H4 (cell line): ENCODE measurements around the gene TBC1D19. TPM values are rescaled to one million over a fixed set of nuclear protein-coding genes. Genes with fewer than 3 reads are reported as not detected.
A peak's percentile ranks its signal among the peaks of the same experiment; 100 is the strongest.
"Not testable (repeated sequence)": the region's sequence is repeated elsewhere in the genome, so short reads cannot be mapped to it uniquely, and the experiment has no call there.

Experiments used
- DNase-seq: peaks from one replicate; pipeline ENCODE4 v3.0.0-alpha.2; 2015; ENCODE audit warnings: low spot score
- total RNA-seq: library from RNA; depleted of rRNA; stranded (reverse); fragments of >200 nt; shearing (Covaris generic); gene quantifications from 2 replicates; pipeline ENCODE4 v1.2.3, GENCODE V29; 2014; rRNA removed

TBC1D19 gene, protein sequence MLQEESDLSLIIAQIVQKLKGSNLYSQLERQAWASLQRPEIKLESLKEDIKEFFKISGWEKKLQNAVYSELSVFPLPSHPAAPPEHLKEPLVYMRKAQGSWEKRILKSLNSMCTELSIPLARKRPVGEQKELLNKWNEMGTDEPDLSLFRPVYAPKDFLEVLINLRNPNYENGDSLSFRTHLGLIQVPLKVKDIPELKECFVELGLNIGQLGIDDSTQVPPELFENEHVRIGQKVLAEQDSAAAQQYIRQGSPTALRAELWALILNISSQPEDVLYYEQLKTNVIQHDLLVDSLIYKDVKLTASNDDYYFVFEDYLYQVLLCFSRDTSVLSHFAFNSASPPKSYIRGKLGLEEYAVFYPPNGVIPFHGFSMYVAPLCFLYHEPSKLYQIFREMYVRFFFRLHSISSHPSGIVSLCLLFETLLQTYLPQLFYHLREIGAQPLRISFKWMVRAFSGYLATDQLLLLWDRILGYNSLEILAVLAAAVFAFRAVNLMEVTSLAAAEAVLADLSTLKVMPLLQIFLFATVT
- total RNA-seq, result 15.4 and 16.6 TPM in 2 replicates

DNA sequence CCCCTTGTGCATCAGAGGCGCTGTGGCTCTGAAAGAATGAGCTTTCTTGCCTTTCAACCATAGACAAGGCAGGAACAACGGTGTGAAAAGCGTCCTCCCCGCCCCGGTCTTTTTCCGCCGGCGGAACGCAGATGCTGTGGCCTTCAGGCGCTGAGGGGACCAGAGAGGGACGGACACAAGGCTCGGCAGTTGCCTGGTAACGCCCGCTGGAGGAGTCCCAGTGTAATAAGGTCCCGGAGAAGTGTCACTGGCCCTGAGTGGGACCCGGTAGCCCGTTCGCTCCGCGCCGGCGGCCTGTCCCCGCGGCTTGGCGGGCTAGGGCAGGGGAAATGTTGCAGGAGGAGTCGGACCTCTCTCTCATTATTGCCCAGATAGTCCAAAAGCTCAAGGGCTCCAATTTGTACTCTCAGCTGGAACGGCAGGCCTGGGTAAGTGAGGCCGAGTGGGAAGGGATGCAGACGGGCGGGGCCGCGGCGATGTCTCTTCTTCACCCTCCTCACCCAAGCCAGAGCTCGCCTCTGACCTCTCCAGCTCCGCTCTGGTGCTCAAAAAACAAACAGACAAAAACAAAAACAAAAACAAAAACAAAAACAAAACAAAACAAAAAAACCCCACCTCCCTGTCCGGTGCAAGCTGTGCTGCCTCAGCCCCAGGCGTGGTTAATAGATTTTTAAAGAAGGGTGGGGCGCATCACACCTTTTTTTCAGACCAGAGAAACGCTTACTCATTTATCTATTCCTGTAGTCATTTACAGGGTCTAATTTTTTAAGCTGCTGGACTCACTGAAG, at the start of gene TBC1D19:
TBC1D19 (plus strand) TSS at position 220 of the 788 bp plus-strand sequence; CDS start at position 330, 110 bp downstream.
- DNase-seq, result peak; percentile 89

- no peak for DNase-seq
Observed at GRCh38 chr4:26542991-26543390, 40.9 kb upstream of the TBC1D19 start.

- no peak for DNase-seq
Observed at GRCh38 chr4:26544421-26544820, 39.5 kb upstream of the TBC1D19 start.

GRCh38 chr4:26548379-26548778, 35.5 kb upstream of the TBC1D19 start:
- DNase-seq, result not testable (repeated sequence)

- DNase-seq, result peak; percentile 86
Observed at GRCh38 chr4:26557164-26557563, 26.7 kb upstream of the TBC1D19 start.

DNA sequence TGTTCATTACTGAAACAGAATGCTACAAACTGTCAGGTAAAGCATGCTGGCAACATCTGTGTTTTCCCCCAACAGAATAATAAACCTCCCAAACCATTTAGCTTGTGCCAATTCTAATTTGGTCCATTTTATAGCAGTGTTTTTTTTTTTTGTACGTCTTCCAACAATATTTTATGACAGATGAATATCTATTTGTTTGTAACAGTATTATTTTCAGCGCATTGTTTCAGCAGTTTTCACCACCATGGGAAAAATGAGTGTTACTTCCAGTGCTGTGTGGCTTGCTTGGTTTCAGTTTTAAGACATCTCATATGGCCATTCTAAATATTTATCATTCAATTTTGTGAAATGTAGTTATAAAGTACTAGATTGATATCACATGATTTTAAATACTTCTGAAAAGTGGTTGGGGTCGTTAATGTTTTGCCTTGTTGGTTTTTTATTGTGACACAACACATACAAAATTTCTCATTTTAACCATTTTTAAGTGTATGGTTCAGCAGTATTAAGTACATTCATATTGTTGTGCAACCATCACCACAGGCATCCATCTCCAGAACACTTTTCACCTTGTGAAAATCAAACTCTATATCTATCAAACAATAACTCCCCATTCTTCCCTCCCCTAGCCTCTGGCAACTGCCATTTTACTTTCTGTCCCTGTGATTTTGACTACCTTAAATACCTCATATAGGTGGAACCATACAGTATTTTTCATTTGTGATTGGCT, 25.6 kb upstream of the TBC1D19 start:
- no peak for DNase-seq

GRCh38 chr4:26566133-26566532, 17.8 kb upstream of the TBC1D19 start:
- no peak for DNase-seq

DNA sequence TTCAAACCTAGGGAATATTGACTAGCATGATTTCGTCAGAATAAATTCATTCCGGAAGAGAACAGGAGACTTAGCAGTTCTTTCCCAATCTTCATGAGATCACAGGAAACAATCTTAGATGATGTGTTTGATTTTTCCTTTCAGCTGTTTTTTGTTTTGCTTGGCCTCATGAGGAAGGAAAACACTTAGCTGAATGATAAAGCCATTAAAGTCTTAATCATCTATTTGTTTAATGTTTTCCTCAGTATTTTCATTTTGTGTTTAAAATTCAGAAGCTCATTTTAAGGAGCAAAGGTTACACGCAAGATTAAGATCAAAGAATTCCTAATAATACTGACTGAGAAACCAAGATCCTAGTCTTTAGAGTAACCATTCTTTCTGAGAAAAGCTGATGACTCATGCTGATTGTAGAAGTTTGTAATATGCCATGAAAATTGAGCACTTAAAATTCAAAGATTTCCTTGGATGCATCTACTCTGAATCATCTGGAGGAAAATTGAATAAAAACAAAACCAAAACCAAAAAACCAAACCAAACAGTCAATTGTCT, 15.4 kb upstream of the TBC1D19 start:
- DNase-seq, result peak; percentile 94

DNA sequence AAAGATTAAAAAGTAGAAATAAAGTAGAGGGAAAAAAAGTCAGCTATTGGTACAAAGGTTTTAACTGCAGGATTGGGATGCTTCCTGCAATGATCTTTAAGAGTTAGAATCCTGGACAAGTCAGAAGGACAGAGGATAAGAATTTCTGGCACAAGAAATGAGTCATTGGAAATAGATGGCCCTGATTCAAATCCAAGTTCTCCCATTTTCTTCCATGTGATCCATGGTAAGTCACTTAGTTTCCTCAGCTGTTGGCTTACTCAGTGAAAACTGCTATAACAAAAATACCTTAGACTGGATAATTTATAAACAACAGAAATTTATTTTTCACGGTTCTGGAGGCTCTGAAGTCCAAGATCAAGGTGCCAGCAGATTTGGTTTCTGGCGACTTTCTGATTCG, 13.3 kb upstream of the TBC1D19 start:
- no peak for DNase-seq

DNA sequence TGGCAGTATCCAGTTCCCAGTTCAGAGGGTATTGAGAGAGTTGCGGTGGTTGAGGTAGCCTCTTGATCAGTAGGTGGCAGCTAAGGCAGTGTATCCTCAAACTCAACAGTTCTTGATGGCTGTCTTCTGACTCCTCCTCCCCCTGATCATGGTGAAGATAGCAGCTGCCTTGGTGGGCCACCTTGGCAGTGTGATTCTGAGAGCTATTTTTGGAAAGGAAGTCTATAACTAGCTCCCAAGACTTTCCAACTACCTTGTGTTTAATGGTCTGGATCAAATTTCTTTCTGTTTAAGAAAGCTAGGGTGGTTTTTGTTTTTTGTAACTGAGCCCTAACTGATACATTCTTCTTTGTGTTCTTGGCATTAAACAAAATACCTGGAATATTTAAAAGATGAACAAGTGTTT, 10.5 kb upstream of the TBC1D19 start:
- DNase-seq, result no peak

GRCh38 chr4:26574563-26574962, 9.3 kb upstream of the TBC1D19 start:
- no peak for DNase-seq

- peak; percentile 30 for DNase-seq
Observed at GRCh38 chr4:26576231-26576739, 7.6 kb upstream of the TBC1D19 start.

GRCh38 chr4:26577066-26577465, 6.8 kb upstream of the TBC1D19 start:
- DNase-seq, result no peak

DNA sequence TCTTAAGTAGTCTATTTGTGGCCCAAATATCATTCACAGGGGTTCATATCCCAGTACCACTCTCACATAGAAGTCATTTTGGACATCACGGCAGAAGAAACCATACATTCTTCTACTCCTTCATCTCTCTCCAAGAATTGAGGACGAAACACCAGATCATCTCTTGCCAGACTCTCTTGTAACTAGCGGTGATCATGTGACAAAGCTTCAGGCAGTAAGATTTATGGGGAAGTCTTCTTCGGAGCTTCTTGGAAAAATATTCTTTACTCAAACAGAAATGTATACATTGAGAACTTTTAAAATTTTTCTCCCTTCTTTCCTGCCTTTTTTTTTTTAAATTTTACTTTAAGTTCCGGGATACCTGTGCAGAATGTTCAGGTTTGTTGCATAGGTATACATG, 4.7 kb upstream of the TBC1D19 start:
- no peak for DNase-seq

- not testable (repeated sequence) for DNase-seq
Observed at GRCh38 chr4:26581341-26581740, 2.5 kb upstream of the TBC1D19 start.

GRCh38 chr4:26583538-26583864, 383 bp upstream of the TBC1D19 start:
- no peak for DNase-seq

DNA sequence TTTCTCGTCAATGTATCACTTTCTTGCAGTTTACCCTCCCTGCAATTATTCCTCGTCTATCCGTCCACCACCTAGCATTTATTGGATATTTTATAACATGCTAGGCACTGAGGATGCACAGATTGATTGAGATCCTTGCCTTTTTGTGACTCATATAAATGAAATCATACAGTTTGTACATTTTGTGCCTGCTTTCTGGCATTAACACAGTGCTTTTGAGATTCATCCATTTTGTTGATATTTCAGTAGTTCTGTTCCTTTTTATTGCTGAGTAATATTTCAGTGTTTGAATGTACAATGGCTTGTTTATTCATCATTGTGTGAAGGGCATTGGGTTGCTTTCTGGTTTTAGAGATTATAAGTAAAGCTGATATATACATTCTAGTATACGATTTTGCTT, 841 bp downstream of the TBC1D19 start:
- no peak for DNase-seq

- no peak for DNase-seq
Observed at GRCh38 chr4:26589705-26590104, 5.8 kb downstream of the TBC1D19 start.

DNA sequence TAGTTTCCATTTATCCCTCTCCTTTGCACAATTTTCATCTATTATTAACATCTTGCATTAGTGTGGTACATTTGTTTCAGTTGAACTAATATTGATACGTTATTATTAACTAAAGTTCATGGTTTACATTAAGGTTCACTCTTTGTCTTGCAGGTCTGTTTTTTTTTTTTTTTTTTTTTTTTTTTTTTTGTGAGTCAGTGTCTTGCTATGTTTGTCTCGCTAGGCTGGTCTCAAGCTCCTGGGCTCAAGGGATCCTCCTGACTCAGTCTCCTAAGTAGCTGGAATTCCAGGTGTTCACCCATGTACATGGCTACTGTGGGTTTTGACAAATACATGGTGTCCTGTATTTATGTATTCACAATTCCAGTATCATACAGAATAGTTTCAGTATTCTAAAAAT, 6.8 kb downstream of the TBC1D19 start:
- no peak for DNase-seq

GRCh38 chr4:26593557-26593956, 9.7 kb downstream of the TBC1D19 start:
- DNase-seq, result not testable (repeated sequence)

- DNase-seq, result no peak
Observed at GRCh38 chr4:26594371-26594770, 10.5 kb downstream of the TBC1D19 start.

DNA sequence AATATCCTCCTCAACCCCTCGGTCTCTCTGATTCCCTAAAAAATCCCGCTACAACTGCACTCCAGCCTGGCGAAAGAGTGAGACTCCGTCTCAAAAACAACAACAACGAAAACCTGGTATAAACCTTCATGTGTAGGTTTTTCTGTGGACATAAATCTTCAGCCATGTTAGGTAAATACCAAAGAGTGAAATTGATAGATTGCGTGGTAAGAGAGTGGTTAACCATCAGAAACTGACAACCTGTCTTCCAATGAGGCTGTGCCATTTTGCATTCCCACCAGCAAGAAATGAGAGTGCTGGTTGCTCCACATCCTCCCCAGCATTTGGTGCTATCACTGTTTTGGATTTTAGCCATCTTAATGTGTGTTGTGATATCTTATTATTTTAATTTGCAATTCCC, 10.9 kb downstream of the TBC1D19 start:
- DNase-seq, result no peak
